GM19452 (cell line): ENCODE results near the gene CKLF.
"Not testable (repeated sequence)": the region's sequence is repeated elsewhere in the genome, so short reads cannot be mapped to it uniquely, and the experiment has no call there.

ENCODE experiments used
- ATAC-seq: cut with Tn5 transposase; IDR thresholded peaks from one replicate; pipeline ENCODE4 v1.9.1; 2021; ENCODE audit not compliant: unreplicated experiment

Gene CKLF

DNA sequence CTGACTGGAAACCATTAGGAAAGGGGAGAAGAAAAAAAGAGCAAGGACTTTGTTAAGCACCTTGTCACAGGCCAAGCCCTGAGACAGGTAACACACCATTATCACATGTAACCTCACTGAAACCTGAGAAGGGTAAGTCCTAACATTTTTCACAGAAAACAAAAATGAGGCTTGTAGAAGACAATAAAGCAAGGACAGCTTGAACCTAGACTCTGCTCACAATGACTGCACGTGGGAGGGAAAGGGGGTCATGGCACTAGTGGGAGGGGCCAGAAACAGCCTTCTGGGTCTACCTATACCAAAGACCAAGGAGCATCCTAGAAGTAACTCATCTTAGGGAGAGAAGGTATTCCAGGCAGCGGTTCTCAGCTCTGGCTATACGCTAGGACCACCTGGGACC lies 10.0 kb upstream of the CKLF start:
- ATAC-seq: no peak

DNA sequence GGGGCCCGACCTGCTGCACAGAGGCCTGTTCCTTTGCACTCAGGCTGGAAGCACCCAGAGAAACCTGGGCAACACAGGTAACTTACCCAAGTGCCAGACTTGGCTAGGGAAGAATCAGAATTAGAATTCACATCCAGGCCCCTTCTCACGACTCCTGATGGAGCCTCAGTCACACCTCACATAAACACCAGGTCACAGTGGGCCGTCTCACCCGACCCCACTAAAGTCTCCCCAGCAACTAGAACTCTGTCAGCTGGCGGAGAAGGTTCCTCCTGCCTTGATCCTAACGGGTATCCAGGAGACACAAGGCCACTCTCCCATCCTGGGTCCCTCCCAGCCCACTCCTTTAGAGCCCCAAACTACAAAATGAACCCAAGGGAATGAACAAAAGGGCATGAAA lies 8.8 kb upstream of the CKLF start:
- no peak for ATAC-seq

DNA sequence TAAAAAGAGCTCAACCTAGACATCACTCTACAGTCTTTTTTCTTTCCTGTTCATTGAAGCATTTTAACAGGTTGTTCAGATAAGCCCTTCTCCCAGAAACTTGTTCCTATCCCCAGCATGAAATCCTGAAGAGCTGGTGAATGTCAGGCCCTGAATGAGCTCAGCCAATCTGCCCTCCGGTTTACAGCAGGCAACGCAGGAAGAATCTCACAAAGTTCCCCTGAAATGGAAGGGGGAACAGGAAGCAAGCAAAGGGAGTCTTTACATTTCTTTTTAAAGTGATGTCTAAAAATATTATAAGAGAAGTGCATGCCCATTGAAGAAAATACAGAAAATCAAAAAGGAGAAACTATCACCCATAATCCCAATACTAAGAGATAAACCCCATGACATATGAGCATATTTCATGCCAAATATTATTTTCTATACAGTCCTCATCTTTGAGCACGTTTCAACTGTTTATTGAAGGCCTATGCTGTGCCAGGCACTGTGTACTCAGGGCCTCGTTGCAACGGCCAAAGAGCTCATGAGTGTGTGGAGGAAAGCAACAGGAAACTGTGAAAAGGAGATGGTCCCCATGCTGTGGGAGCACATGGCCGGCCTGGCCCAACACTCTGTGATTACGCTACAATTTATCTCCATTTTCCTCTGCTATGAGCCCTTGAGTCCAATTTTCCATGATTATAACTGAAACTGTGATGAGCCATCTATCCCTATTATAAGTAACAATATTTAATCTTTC lies 8.2 kb upstream of the CKLF start:
- no peak for ATAC-seq

DNA sequence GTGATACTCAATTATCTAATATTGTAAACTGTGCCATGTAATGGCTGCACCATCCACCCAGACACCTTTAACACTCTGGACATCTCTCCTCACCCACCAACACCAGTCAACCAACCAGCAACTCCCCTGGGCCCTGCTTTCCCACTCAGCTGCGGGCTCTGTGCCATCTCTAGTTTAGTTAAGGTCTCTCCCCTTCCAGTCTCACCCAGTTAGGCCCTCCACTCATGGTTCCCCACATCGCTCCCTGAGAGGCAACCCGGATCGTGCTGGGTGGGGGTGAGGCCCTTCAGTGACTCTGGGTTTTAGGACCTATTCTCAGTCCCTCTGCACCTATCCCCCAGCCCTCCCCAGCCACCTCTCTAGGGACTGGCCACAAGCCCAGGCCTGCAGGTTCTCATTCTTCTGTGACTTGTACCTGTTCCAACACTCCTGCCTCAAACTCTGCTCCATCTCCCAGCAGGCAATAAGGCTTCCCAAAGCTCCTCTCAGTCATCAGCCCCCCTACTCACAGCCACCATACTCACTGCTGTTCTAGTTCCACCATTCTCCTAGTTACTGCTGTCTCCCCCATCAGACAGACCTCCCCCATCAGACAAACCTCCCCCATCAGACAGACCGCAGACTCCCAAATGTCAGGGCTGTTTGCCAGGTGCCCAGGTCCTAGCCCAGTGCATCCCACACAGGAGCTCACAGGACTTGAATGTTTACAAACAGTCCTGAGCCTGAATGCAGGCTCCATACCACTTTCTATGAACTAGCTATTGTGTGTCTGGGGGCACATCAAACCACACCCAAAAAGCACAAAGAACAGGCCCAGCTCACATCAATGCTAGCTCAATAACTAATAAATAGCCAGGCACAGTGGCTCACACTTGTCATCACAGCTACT lies 5.0 kb upstream of the CKLF start:
- ATAC-seq: no peak

DNA sequence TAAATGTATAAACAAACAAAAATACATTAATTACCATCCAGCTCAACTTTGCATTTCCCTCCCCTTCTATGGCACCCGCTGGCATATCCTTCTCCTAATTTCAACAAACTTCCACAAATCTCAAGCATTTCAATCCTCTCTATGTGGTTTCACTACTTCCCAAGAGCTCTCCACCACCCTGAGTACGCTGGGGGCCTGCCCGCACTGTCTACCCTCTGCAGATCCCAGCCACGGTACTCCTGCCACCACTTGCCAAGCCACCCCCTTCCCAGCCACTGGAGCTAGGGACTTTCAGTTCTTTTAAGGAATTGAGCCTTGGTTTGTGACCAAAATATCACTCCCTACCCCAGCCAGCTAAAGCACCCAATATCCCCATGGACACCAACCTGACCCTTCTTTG lies 4.3 kb upstream of the CKLF start:
- no peak for ATAC-seq

DNA sequence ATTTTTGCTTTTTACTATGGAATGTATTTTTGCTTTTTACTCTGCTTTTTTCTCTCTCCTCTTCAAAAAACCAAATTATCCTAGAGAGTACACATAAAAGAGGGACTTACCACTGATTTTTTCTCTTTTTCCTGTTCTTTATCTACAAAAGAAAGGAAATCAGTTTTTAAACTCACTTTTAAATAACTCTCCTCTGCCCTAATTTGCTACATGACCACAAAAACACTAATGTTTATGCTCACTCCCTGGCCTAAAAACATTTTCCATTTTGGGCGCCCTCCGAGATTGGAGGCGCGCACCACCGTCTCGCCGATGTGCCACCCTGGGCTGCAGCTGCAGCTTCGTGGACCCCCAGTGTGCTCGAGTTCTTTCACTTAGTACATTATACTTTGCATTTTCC lies 3.5 kb upstream of the CKLF start:
- no peak for ATAC-seq

DNA sequence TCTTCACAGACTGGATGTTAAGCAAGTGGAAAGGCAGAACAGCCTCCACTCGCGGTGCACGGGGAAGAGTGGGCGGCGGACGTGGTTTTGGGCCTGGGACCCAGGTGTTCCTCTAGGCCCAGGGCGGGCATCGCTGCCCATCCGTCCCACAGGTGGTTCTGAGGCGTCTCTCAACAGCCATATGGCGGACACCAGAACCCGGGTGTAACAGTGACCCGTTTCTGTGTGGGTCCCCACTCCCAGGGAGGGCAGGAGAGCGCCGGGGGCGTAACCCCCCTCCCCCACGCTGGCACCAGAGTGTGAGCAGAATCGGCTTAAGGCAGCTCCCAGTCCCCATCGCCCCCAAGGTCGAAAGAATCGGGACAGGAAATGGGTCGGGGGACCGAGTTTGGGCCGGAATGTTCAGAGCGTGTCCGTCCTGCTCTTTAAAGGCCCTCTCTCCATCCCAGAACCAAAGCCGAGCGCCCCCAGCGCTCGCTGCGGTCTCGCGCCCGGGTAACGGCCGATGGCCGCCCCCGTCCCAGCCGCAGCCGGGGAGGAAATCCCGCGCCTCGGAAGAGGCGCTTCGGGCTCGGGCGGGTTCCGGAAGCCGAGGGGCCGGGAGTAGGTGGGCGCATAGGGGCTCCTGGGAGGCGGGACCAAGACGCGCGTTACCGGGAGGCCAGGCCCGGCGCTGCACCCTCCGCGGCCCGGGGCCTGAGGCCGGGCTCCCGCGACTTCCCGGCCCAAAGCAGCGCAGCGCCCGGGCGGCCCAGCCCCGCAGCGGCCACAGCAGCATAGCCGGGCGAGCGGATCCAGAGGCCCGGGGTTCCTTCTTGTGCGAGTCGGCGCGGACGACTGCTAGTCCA lies 2.9 kb upstream of the CKLF start, which contains the start of gene TK2:
TK2 (minus strand) TSS at position 839 of the 848 bp plus-strand sequence; CDS start at position 778, 61 bp downstream.
- ATAC-seq: no peak

DNA sequence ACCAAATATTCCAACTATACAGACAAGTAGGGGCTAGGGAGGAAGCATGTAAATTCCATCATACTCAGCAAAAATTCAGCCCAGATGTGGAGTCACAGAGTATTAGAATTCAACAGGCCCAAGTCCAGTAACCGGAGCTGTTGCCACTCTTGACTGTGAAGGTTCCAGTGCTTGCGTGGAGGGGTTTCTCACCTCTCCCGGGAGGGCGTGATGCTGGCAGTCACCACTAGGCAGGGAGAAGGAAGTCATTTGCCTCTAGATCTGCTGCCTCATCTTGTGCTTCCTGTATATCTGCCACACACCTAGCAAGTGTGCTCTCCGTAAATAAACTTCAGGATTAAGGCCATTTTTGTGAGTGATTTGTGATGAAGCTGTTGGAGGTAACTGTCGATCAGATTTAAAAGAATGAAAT lies 1.0 kb upstream of the CKLF start:
- no peak for ATAC-seq

DNA sequence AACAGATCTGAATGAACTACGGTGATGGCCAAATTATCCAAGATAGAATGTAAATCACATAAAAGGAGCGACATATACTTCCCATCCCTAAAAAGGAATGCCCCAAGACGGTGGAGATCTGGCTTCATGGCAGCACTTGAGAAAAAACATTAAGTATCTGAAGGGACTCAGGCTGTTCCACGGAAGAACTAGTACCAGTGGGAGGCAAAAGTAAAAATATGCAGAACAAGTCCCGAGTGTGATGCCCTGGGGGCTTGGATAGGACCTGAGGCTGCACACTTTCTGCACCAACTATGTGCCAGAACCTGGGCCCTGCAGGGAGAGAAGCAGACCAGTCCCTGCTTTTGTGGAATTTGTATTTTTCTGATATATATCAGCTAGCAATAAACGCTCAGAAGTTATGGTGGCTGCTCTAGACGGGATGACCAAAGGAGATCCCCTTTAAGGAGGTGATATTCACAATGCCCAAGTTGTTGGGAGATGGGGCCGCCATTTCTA lies 539 bp upstream of the CKLF start:
- no peak for ATAC-seq

DNA sequence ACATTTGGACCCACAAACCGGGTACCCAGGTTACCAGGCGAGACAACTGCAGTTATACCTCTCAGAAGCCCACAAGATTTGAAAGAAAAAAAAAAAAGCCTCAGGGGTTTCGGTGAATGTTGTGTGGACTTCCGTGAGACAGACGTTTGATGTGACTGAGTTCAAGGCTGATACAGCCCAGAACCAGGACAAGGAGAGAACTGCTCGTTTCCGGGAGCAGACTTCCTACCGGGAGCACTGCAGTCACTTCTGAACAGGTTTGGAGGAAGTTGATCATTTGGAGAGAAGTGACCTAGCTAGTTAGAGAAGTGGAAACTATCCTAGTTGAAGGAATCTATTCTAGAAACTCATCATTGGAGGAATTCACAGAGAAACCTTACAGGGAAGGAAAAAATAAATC lies 847 bp downstream of the CKLF start:
- no peak for ATAC-seq

DNA sequence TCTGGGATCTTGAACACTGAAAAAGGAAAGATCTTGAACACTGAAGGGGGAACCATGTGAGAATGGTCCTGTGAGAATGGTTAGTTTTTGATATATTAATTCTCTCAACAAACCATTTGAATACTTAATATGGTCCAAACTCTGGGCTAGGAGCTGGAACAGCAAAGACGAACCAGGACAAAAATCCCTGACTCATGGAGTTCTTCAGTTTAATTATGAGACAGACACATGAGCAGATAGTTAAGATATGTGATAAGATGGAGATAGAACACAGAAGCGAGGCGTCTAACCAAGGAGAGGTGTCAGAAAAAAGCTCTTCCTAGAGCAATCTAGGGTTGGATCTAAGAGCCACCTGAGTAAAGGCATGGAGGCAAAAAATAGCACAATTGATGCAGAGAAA lies 1.6 kb downstream of the CKLF start:
- no peak for ATAC-seq

DNA sequence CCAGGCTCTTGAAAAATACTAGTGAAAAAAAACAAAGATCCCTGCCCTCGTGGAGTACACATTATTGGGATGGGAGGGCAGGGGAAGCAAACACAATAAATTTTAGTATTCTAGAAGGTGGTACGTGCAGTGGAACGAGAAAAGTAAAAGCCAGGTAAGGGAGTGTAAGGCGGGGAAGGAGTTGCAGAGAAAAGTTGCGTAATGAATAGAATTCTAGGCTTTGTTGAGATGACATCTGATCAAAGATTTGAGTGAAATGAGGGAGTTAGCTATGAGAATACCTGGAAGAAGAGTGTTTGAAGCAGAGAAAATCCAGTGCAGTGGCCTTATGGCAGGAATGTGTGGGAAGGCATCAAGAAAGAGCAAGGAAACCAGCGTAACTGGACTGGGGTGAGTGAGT lies 2.1 kb downstream of the CKLF start:
- ATAC-seq: no peak

DNA sequence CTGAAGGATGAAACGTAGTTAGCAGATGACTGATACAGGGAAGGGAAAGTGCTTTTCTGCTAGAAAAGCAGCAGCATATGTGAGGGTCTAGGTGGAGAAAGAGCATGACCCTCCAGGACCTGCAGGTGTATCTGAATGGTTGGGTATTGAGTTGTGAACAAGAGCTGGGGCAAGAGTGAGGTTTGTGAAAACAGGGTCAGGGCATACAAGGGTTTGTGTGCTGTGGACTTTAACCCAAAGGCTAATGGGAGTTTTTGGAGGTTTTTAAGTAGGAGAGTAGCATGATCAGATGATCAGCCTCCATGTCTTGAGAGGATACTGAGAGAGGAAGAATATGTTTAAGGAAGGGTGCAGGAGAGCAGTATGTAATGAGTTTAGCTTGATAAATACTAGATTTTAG lies 7.7 kb downstream of the CKLF start:
- ATAC-seq: no peak

DNA sequence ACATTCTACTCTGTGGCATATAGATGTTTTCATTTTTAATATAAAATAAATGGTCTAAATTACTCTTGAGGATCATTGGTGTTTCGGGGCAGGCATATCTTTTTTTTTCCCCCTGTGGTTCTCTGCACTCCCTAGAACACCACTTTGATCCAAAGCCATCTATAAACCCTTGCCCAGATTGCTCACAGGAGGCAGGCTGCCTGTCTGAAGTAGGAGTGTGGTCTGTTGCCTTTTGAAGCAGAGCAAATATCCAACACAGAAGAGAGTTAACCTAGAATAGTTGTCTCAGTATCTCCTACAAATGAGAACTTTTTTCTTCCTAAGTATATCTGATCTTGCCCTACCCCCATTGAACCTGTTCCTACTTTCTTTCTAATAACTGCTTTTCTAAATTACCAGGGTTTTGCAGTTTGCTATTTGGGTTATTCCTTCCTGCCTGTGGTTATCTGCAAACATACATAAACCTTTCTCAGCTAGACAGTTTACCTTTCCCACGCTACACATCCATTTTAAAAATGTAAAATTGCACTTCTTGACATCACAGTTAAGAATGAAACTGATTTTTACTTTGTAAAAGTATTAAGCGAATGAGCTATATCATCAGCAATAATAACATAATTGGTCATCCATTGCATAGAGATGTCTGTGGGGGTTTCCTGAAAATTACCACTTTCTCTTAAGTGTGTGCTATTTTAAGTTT lies 9.2 kb downstream of the CKLF start:
- ATAC-seq: no peak

DNA sequence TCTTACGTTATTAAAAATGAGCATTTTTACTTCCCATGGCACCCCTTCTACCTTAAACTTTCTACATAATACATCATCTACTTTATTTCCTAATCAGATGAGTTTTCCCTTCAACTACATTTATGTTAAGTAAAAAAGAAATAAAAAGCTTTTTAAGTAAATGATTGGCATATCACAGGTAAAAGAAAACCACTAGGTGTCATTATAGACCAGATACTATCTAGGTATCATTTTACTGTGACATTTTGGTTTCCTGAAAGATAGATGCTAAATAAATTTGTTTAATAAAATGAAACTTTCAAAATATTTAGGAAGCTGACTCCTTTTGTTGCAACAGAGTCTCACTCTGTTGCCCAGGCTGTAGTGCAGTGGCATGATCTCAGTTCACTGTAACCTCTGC lies 10.0 kb downstream of the CKLF start:
- no peak for ATAC-seq

DNA sequence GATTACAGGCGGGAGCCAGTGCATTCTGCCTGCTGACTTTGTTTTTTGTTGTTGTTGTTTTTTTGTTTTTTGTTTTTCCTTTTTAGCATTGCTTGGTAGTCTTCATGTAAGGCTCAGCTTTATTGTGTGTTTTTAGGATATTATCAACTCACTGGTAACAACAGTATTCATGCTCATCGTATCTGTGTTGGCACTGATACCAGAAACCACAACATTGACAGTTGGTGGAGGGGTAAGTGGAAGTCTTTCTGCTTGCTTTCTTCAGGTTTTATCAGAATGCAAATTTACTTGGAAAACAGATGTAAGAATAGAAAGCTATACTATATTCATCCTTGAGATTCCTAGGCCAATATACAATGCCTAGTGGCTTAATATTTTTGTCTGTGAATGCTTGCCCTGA lies 10.6 kb downstream of the CKLF start:
- no peak for ATAC-seq

DNA sequence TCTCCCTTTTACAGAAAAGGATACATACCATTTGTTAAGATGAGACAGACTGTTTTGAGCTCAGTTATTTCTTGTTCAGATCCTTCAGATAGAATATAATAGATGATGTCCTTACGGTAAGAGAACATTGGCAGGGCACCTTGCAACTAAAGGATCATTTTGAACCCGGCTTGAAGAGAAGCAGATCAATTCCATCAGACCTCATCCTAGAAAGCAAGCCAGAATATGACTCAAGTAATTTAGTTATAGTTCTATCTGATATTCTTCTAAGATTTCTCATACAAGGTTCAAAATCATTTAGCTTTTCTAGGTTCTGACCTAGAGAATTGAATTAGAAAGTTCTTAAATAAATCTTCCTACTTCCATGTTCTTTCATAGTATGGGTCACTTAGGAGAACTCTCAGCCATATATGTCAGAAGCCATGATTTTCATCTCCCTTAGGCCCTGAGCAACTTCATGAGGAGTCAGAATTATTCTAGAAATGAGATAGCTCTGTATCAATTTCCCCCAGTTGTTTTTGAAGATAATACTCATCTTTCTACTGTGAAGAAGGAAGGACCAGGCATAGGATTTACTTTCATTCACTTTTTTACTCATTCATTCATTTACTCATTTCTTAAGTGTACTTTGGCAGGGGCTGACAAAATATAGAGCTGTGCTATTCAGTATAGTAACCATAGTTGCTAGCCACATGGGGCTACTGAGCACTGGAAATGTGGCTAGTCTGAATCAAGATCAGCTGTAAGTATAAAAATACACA lies 11.4 kb downstream of the CKLF start:
- ATAC-seq: no peak

DNA sequence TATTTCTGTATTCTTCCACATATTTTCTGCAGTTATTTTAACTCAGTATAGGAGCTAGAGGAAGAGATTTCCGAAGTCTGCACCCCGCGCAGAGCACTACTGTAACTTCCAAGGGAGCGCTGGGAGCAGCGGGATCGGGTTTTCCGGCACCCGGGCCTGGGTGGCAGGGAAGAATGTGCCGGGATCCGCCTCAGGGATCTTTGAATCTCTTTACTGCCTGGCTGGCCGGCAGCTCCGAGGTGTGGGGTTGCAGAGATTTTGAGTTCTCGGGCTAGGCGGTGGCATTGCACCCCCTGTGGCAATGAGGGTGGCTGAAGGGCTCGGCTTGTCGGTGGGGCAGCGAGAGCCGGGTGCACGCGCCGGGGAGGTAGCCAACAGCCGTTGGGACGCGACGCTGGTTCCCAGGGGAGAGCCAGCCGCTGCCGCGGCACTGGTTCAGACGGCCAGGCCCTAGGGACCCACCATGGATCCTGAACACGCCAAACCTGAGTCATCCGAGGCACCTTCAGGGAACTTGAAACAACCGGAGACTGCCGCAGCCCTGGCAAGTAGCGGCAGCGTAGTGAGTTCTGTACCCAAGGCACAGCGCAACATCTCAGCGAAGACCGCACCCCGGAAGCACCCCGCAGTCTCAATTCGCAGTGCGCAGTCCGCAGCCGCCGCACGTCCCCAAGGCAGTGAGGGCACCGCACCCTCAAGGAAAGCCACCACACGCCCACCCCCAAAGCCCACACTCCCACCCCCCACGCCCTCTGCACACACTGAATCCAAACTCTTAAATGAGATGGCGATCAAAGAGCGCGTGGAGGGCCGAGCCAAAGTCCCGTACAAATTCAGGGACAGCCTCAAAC lies 13.9 kb downstream of the CKLF start, which contains the start of gene CMTM1:
CMTM1 (plus strand) TSS at position 389 of the 851 bp plus-strand sequence; CDS start at position 464, 75 bp downstream.
- no peak for ATAC-seq

DNA sequence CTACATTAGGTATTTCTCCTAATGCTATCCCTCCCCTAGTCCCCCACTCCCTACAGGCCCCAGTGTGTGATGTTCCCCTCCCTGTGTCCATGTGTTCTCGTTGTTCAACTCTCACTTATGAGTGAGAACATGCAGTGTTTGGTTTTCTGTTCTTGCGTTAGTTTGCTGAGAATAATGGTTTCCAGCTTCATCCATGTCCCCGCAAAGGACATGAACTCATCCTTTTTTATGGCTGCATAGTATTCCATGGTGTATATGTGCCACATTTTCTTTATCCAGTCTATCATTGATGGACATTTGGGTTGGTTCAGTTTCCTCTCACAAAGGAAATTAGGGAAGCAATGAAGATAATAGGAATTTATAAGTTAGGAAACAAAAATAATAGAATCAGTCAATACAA lies 14.9 kb downstream of the CKLF start:
- ATAC-seq: not testable (repeated sequence)
